ENCODE measurements around the gene CCSER1.

DNA sequence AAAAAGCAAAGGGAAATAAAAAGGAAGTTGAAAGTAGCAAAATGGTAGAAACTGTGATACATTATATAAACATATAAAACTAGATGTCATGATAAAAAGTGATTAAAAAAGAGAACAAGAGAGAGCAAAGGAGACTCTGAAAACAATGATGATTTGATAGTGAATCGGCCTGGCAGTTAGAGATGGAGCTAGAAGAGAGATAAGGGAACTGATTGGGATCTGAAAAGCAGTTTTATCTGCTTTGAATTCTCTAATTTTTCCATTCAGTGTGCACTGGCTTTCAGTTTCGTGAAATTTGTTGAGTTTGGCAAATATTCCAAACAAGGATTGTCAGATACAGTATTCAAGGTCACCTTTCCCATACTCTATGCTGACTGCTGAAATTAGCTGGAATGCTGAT, 21.9 kb upstream of the CCSER1 start:
- TF ChIP-seq, protein P1, sequence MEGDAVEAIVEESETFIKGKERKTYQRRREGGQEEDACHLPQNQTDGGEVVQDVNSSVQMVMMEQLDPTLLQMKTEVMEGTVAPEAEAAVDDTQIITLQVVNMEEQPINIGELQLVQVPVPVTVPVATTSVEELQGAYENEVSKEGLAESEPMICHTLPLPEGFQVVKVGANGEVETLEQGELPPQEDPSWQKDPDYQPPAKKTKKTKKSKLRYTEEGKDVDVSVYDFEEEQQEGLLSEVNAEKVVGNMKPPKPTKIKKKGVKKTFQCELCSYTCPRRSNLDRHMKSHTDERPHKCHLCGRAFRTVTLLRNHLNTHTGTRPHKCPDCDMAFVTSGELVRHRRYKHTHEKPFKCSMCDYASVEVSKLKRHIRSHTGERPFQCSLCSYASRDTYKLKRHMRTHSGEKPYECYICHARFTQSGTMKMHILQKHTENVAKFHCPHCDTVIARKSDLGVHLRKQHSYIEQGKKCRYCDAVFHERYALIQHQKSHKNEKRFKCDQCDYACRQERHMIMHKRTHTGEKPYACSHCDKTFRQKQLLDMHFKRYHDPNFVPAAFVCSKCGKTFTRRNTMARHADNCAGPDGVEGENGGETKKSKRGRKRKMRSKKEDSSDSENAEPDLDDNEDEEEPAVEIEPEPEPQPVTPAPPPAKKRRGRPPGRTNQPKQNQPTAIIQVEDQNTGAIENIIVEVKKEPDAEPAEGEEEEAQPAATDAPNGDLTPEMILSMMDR (IDR thresholded peaks at IDR 0.05): no peak
- TF ChIP-seq POLR2A (IDR thresholded peaks at IDR 0.05): no peak
